IPS-18c (cell line): ENCODE data around the gene YEATS2.

Source experiments
- H3K4me3 ChIP-seq: 2 replicates; pipeline ENCODE4 v1.7.0; 2013; ENCODE audit warnings: low read depth, mild to moderate bottlenecking, low read length, moderate library complexity; ENCODE audit not compliant: insufficient read depth
- H3K9me3 ChIP-seq: one replicate; pipeline ENCODE4 v1.6.1; 2013; ENCODE audit warnings: mild to moderate bottlenecking, low read length, moderate library complexity; ENCODE audit not compliant: control insufficient read depth, insufficient read depth

Gene YEATS2

GRCh38 chr3:183837390-183837789 is 139.8 kb downstream of the YEATS2 start:
- Histone ChIP-seq H3K9me3 (peaks cover 2% of the 10 kb centered on the region), H3K4me3 (no peak overlapping the region)

GRCh38 chr3:183837894-183838293 is 140.3 kb downstream of the YEATS2 start:
- peaks cover 2% of the 10 kb centered on the region for H3K9me3 ChIP-seq
- H3K4me3 ChIP-seq, result no peak overlapping the region

GRCh38 chr3:183839751-183840150 is 142.2 kb downstream of the YEATS2 start:
- no peak overlapping the region for H3K4me3 ChIP-seq
- peaks cover 2% of the 10 kb centered on the region for H3K9me3 ChIP-seq

- Histone ChIP-seq H3K9me3 (no peaks in the 10 kb centered on the region), H3K4me3 (no peak overlapping the region)
These were observed 147.0 kb downstream of the YEATS2 start for GRCh38 chr3:183844606-183845005.

- Histone ChIP-seq H3K9me3 (no peaks in the 10 kb centered on the region), H3K4me3 (no peak overlapping the region)
These were observed 147.5 kb downstream of the YEATS2 start for GRCh38 chr3:183845090-183845489.

GRCh38 chr3:183845608-183846288 is 148.2 kb downstream of the YEATS2 start:
- Histone ChIP-seq H3K4me3 (no peak overlapping the region), H3K9me3 (no peaks in the 10 kb centered on the region)

- H3K9me3 ChIP-seq, result no peaks in the 10 kb centered on the region
- H3K4me3 ChIP-seq, result no peak overlapping the region
These were observed 156.9 kb downstream of the YEATS2 start for GRCh38 chr3:183854318-183855035.

- H3K9me3 ChIP-seq, result no peaks in the 10 kb centered on the region
- no peak overlapping the region for H3K4me3 ChIP-seq
These were observed 160.3 kb downstream of the YEATS2 start for GRCh38 chr3:183857863-183858262.
